ENCODE data around the gene CELF2. TPM values are rescaled to one million over a fixed set of nuclear protein-coding genes. Genes with fewer than 3 reads are reported as not detected.
A peak's percentile ranks its signal among the peaks of the same experiment; 100 is the strongest.

Gene CELF2
- total and polyA plus RNA-seq, 9 of the 15 experiments (the other 6 are each of a cell fraction or from before 2014, with no cell fraction given): 4.0 to 20.3 (median 11.1) TPM

DNA sequence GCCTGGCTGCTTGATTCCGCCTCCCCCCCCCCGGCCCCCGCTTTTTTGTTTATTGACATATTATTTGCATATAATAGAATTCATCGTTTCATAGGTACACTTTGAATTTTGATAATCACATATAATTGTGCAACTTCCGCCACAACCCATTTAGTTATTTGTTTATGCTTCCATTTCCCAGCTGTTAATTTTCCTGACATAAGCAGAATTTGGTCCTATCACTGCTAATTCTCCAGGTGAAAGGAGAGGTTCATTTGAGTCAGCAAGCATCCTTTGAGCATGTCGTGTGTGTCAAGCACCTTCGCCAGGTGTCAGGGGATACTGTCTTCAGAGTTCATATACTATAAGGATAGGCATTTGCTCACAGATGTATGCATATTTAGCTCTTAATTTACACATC is 102.2 kb downstream of the CELF2 start (continued):
- peak; percentile 29; the same call in 1 of the 2 replicates for TF ChIP-seq ZNF316 (IDR thresholded peaks at IDR 0.05)

DNA sequence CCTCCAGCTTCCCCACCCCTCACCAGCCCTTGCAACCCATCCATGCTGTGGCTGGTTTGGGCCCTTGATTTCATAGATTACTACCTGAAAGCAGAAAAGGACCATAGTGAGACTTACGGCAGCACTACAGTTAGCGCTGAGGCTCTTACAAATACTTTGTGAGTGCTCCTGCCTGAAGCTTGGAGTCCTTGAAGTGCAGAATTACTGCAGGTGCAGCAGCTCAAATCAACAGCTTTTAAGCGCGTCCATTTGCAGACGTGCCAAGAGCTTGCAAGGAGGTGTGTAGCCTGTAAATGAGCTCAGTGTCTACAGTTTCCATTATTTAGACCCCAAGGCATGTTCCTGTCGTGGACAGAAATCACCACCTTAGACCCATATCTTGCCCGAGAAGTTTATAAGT is 103.0 kb downstream of the CELF2 start:
- intact Hi-C loops (cut with micrococcal nuclease): no loop called here
- TF ChIP-seq HCFC1 (IDR thresholded peaks at IDR 0.05; ENCODE audit: low read depth, low read length) (no peak), CEBPG (CRISPR knock-in tag; IDR thresholded peaks at IDR 0.05) (no peak), CEBPG (tag; conservative IDR thresholded peaks at IDR 0.05 in 1 of 2, IDR thresholded peaks at IDR 0.05 in 1 of 2) (no peak), FOXA1 (IDR thresholded peaks at IDR 0.05; ENCODE audit: borderline replicate concordance) (no peak), NCOA4 (IDR thresholded peaks at IDR 0.05; ENCODE audit: partially characterized antibody) (no peak), SMARCC2 (IDR thresholded peaks at IDR 0.05; ENCODE audit: low read depth) (no peak), POLR2G (IDR thresholded peaks at IDR 0.05; ENCODE audit: low read depth, low read length) (no peak), TBL1XR1 (IDR thresholded peaks at IDR 0.05; ENCODE audit: low read length in 2 of 2) (no peak)
- TF ChIP-seq, protein P1, sequence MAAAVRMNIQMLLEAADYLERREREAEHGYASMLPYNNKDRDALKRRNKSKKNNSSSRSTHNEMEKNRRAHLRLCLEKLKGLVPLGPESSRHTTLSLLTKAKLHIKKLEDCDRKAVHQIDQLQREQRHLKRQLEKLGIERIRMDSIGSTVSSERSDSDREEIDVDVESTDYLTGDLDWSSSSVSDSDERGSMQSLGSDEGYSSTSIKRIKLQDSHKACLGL (CRISPR knock-in tag; IDR thresholded peaks at IDR 0.05; ENCODE audit: borderline replicate concordance, poor library complexity, severe bottlenecking): no peak
- TF ChIP-seq, protein P2, sequence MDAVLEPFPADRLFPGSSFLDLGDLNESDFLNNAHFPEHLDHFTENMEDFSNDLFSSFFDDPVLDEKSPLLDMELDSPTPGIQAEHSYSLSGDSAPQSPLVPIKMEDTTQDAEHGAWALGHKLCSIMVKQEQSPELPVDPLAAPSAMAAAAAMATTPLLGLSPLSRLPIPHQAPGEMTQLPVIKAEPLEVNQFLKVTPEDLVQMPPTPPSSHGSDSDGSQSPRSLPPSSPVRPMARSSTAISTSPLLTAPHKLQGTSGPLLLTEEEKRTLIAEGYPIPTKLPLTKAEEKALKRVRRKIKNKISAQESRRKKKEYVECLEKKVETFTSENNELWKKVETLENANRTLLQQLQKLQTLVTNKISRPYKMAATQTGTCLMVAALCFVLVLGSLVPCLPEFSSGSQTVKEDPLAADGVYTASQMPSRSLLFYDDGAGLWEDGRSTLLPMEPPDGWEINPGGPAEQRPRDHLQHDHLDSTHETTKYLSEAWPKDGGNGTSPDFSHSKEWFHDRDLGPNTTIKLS (IDR thresholded peaks at IDR 0.05; ENCODE audit: borderline replicate concordance, low read depth): no peak
- TF ChIP-seq, protein P3, sequence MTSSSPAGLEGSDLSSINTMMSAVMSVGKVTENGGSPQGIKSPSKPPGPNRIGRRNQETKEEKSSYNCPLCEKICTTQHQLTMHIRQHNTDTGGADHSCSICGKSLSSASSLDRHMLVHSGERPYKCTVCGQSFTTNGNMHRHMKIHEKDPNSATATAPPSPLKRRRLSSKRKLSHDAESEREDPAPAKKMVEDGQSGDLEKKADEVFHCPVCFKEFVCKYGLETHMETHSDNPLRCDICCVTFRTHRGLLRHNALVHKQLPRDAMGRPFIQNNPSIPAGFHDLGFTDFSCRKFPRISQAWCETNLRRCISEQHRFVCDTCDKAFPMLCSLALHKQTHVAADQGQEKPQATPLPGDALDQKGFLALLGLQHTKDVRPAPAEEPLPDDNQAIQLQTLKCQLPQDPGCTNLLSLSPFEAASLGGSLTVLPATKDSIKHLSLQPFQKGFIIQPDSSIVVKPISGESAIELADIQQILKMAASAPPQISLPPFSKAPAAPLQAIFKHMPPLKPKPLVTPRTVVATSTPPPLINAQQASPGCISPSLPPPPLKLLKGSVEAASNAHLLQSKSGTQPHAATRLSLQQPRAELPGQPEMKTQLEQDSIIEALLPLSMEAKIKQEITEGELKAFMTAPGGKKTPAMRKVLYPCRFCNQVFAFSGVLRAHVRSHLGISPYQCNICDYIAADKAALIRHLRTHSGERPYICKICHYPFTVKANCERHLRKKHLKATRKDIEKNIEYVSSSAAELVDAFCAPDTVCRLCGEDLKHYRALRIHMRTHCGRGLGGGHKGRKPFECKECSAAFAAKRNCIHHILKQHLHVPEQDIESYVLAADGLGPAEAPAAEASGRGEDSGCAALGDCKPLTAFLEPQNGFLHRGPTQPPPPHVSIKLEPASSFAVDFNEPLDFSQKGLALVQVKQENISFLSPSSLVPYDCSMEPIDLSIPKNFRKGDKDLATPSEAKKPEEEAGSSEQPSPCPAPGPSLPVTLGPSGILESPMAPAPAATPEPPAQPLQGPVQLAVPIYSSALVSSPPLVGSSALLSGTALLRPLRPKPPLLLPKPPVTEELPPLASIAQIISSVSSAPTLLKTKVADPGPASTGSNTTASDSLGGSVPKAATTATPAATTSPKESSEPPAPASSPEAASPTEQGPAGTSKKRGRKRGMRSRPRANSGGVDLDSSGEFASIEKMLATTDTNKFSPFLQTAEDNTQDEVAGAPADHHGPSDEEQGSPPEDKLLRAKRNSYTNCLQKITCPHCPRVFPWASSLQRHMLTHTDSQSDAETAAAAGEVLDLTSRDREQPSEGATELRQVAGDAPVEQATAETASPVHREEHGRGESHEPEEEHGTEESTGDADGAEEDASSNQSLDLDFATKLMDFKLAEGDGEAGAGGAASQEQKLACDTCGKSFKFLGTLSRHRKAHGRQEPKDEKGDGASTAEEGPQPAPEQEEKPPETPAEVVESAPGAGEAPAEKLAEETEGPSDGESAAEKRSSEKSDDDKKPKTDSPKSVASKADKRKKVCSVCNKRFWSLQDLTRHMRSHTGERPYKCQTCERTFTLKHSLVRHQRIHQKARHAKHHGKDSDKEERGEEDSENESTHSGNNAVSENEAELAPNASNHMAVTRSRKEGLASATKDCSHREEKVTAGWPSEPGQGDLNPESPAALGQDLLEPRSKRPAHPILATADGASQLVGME (CRISPR knock-in tag; IDR thresholded peaks at IDR 0.05): no peak
- DNase-seq (ENCODE audit: extremely low read depth in 1 of 4, low spot score in 3 of 4) (no peak), ATAC-seq (no peak), FAIRE-seq (no peak)
- H3K9me3 ChIP-seq (replicated peaks; ENCODE audit: control insufficient read depth, insufficient read depth, low read depth, low read length): no peaks in the 10 kb centered on the region
- H3K4me2 ChIP-seq (ENCODE audit: insufficient read depth, low read length): no peak overlapping the region
- BruUV-seq (replicated peaks): no TSS peak
- no peaks in the 10 kb centered on the region for H3K79me2 ChIP-seq (ENCODE audit: control insufficient read depth, insufficient read depth, low read length)
- H3K4me1 ChIP-seq (replicated peaks in 1 of 2; ENCODE audit: control insufficient read depth in 2 of 2, insufficient read depth in 2 of 2, low read length in 2 of 2): no peaks in the 10 kb centered on the region
- H2AFZ ChIP-seq (ENCODE audit: low read depth, low read length): no peak overlapping the region
- no peaks in the 10 kb centered on the region for H3K36me3 ChIP-seq (ENCODE audit: control insufficient read depth, insufficient read depth, low read length)
- no peak overlapping the region for H3K4me3 ChIP-seq
- H3K9me1 ChIP-seq (ENCODE audit: control insufficient read depth, insufficient read depth, low read length): no peaks in the 10 kb centered on the region
- 17% methylated on average over 7 of the region's 7 CpGs for WGBS (ENCODE audit: insufficient coverage, low coverage, missing lambda C conversion rate)
- H4K20me1 ChIP-seq (replicated peaks; ENCODE audit: control insufficient read depth, insufficient read depth, low read length): no peaks in the 10 kb centered on the region
- H3K27me3 ChIP-seq (ENCODE audit: control insufficient read depth in 2 of 2, insufficient read depth in 2 of 2, low read length in 2 of 2): peaks cover 2 to 9% of the 10 kb centered on the region in 2 experiments; a peak in 4 of 5 replicates
- in situ Hi-C loops (cut with MboI): no loop called here
- H3K9ac ChIP-seq (ENCODE audit: insufficient read depth in 1 of 2, low read depth in 2 of 2, low read length in 2 of 2): no peak overlapping the region
- H3K27ac ChIP-seq (ENCODE audit: extremely low read depth, low read depth, low read length): no peak overlapping the region
- CTCF ChIA-PET (ENCODE audit: low intra/inter-chr PET ratio): no interaction called here
- POLR2A ChIA-PET: interaction anchor here (0.9 kb wide), 1 partner anchor 9 kb away, joined by 3 read pairs; no protein-coding TSS in a partner anchor

Measured in K562 (cell line).